NCI-H524 (cell line): Measurements from ENCODE around the gene PRRG2.

ENCODE experiments used
- DNase-seq, 2 experiments: peaks; one replicate each; lab custom pipeline; 2025; lab: John Stamatoyannopoulos, UW

PRRG2 gene

GRCh38 chr19:49589502-49589905, 8.4 kb downstream of the PRRG2 start:
- peak in 1 of 2 experiments; percentile 59 for DNase-seq

GRCh38 chr19:49590071-49590970, 9.2 kb downstream of the PRRG2 start:
- peak; percentile 98 to 99 for DNase-seq

GRCh38 chr19:49590971-49591730, 10.0 kb downstream of the PRRG2 start, which contains the start of gene PRR12:
Gene PRR12, plus strand, starts transcription at chr19:49591182. Its CDS starts 473 bp downstream, at chr19:49591655.
- peak; percentile 65 to 72 for DNase-seq

GRCh38 chr19:49591731-49592485, 10.8 kb downstream of the PRRG2 start:
- DNase-seq = peak in 1 of 2 experiments; percentile 58

GRCh38 chr19:49592486-49593232, 11.5 kb downstream of the PRRG2 start:
- no peak for DNase-seq

GRCh38 chr19:49593233-49594113, 12.4 kb downstream of the PRRG2 start:
- peak; percentile 26 to 53 for DNase-seq

GRCh38 chr19:49594157-49594992, 13.3 kb downstream of the PRRG2 start:
- DNase-seq = no peak

- no peak for DNase-seq
Observed at GRCh38 chr19:49594993-49595818, 14.1 kb downstream of the PRRG2 start.

- no peak for DNase-seq
Observed at GRCh38 chr19:49595819-49596404, 14.8 kb downstream of the PRRG2 start.

- DNase-seq = no peak
Observed at GRCh38 chr19:49596407-49596806, 15.3 kb downstream of the PRRG2 start.

- no peak for DNase-seq
Observed at GRCh38 chr19:49596954-49597702, 16.0 kb downstream of the PRRG2 start.

GRCh38 chr19:49597703-49597974, 16.5 kb downstream of the PRRG2 start:
- no peak for DNase-seq

- no peak for DNase-seq
Observed at GRCh38 chr19:49599378-49600295, 18.5 kb downstream of the PRRG2 start.

GRCh38 chr19:49601482-49602038, 20.4 kb downstream of the PRRG2 start:
- DNase-seq = no peak

GRCh38 chr19:49602806-49603205, 21.7 kb downstream of the PRRG2 start:
- no peak for DNase-seq

- no peak for DNase-seq
Observed at GRCh38 chr19:49605605-49606004, 24.5 kb downstream of the PRRG2 start.
